Right ventricle myocardium inferior (tissue), 1 donor: ENCODE results near the gene HS6ST3. TPM values are rescaled to one million over a fixed set of nuclear protein-coding genes. Genes with fewer than 3 reads are reported as not detected.

Experiments used
- ATAC-seq: fragments of 200-7000 bp; cut with Tn5 transposase; one replicate; pipeline ENCODE4 v1.9.1; 2020; ENCODE audit warnings: mild to moderate bottlenecking, moderate library complexity
- DNase-seq: peaks from one replicate; pipeline ENCODE4 v3.0.0; 2021; ENCODE audit errors: missing footprints
- intact Hi-C: fragments of 100-400 bp; cut with DNase I; formaldehyde crosslinking; loops from one replicate; pipeline ENCODE4 v1.11.0; 2022
- total RNA-seq: library from RNA; stranded (reverse); fragmentation: NEBNext Ultra II Directional; extraction: Animal tissue kit (Norgen Biotek cat#: 25700); gene quantifications from one replicate; pipeline ENCODE4 v1.2.1, GENCODE V29; 2021
- donor health status: DM: no; HTN: yes; CAD: no; lungs with severe emphysema.

Gene HS6ST3
- total RNA-seq, 1 donor from 2014 or later, result 1.4 TPM

- ATAC-seq (no peak), DNase-seq (no peak)
- intact Hi-C loops, result no loop called here
Observed at GRCh38 chr13:96667294-96668018, 577.5 kb downstream of the HS6ST3 start.

GRCh38 chr13:96671073-96671472 is 581.2 kb downstream of the HS6ST3 start:
- DNase-seq (no peak), ATAC-seq (no peak)
- intact Hi-C loops, result no loop called here

- no peak for ATAC-seq
- no peak for DNase-seq
- intact Hi-C loops, result no loop called here
Observed at GRCh38 chr13:96672016-96672415, 582.1 kb downstream of the HS6ST3 start.

- intact Hi-C loops, result no loop called here
- no peak for ATAC-seq
- no peak for DNase-seq
Observed at GRCh38 chr13:96673825-96674224, 583.9 kb downstream of the HS6ST3 start.

GRCh38 chr13:96677029-96677428 is 587.1 kb downstream of the HS6ST3 start:
- no peak for DNase-seq
- no peak for ATAC-seq
- intact Hi-C loops, result no loop called here

- DNase-seq (no peak), ATAC-seq (no peak)
- intact Hi-C loops, result no loop called here
Observed at GRCh38 chr13:96678801-96679200, 588.9 kb downstream of the HS6ST3 start.

GRCh38 chr13:96680898-96681297 is 591.0 kb downstream of the HS6ST3 start:
- DNase-seq (no peak), ATAC-seq (no peak)
- intact Hi-C loops, result no loop called here

- intact Hi-C loops, result no loop called here
- DNase-seq, result no peak
- ATAC-seq, result no peak
Observed at GRCh38 chr13:96681766-96682165, 591.9 kb downstream of the HS6ST3 start.

- ATAC-seq, result peak; percentile 79
- intact Hi-C loops, result no loop called here
- no peak for DNase-seq
Observed at GRCh38 chr13:96684469-96684868, 594.6 kb downstream of the HS6ST3 start.

- ATAC-seq (no peak), DNase-seq (no peak)
- intact Hi-C loops, result no loop called here
Observed at GRCh38 chr13:96684907-96685306, 595.0 kb downstream of the HS6ST3 start.

- ATAC-seq (no peak), DNase-seq (no peak)
- intact Hi-C loops, result no loop called here
Observed at GRCh38 chr13:96686286-96686685, 596.4 kb downstream of the HS6ST3 start.

GRCh38 chr13:96687191-96687590 is 597.3 kb downstream of the HS6ST3 start:
- intact Hi-C loops, result no loop called here
- no peak for ATAC-seq
- no peak for DNase-seq

GRCh38 chr13:96690998-96691397 is 601.1 kb downstream of the HS6ST3 start:
- intact Hi-C loops, result no loop called here
- ATAC-seq (no peak), DNase-seq (no peak)

GRCh38 chr13:96696389-96696900 is 606.5 kb downstream of the HS6ST3 start:
- intact Hi-C loops, result no loop called here
- DNase-seq (no peak), ATAC-seq (peak; percentile 34)

- no peak for DNase-seq
- ATAC-seq, result peak; percentile 72
- intact Hi-C loops, result no loop called here
Observed at GRCh38 chr13:96700657-96701056, 610.8 kb downstream of the HS6ST3 start.

- intact Hi-C loops, result no loop called here
- ATAC-seq (no peak), DNase-seq (no peak)
Observed at GRCh38 chr13:96707146-96707545, 617.2 kb downstream of the HS6ST3 start.

GRCh38 chr13:96710166-96710862 is 620.4 kb downstream of the HS6ST3 start:
- ATAC-seq (no peak), DNase-seq (no peak)
- intact Hi-C loops, result no loop called here

- intact Hi-C loops, result no loop called here
- no peak for ATAC-seq
- no peak for DNase-seq
Observed at GRCh38 chr13:96720446-96720845, 630.5 kb downstream of the HS6ST3 start.

GRCh38 chr13:96726651-96727050 is 636.7 kb downstream of the HS6ST3 start:
- DNase-seq, result no peak
- no peak for ATAC-seq
- intact Hi-C loops, result no loop called here

GRCh38 chr13:96728463-96728862 is 638.6 kb downstream of the HS6ST3 start:
- intact Hi-C loops, result no loop called here
- ATAC-seq (no peak), DNase-seq (no peak)
